Endothelial cell of umbilical vein (primary cell): Measurements from ENCODE around the gene SHC4. TPM values are rescaled to one million over a fixed set of nuclear protein-coding genes. Genes with fewer than 3 reads are reported as not detected.

Experiments used
- BruUV-seq: library from RNA; stranded (reverse); fragments of 400-500 nt; replicated peaks from 2 replicates; lab custom pipeline; 2021; lab: Mats Ljungman, UMichigan
- CTCF ChIA-PET: fragments of 300-600, 350-600 bp; sonication (Branson Sonifier 250); formaldehyde crosslinking; loops from one replicate; lab custom pipeline; 2021; ENCODE audit warnings: antibody characterized with exemption, inconsistent platforms; lab: Charles Lee
- POLR2A ChIA-PET: fragments of 300-600, 350-600 bp; sonication (Branson Sonifier 250); formaldehyde crosslinking; loops from one replicate; lab custom pipeline; 2021; ENCODE audit warnings: antibody characterized with exemption, inconsistent platforms; lab: Charles Lee
- DNase-seq: peaks from one replicate; pipeline ENCODE4 v3.0.0-alpha.2; 2011; ENCODE audit warnings: low read depth, low spot score
- FAIRE-seq: peaks from 2 replicates; lab custom pipeline; 2011; peaks lifted over from hg19 to GRCh38; lab: Jason Lieb, UNC
- H2AFZ ChIP-seq: 2 replicates; pipeline ENCODE4 v1.6.0; 2012; ENCODE audit warnings: low read depth, low read length, control low read depth, inconsistent platforms
- H3K27ac ChIP-seq: 2 replicates; pipeline ENCODE4 v1.5.1; 2011; ENCODE audit warnings: low read depth, mild to moderate bottlenecking, control low read depth, low read length, moderate library complexity; ENCODE audit not compliant: insufficient read depth
- H3K27me3 ChIP-seq, 2 experiments: 2 replicates each; pipeline versions ENCODE4 v1.6.0 to v1.6.1; 2011; ENCODE audit warnings: low read length in 2 of 2, mixed read lengths in 1 of 2; ENCODE audit not compliant: control insufficient read depth in 2 of 2, insufficient read depth in 2 of 2
- H3K36me3 ChIP-seq, 2 experiments: 2 replicates in 1 of 2; 3 replicates in 1 of 2; pipeline ENCODE4 v1.5.1; 2011; ENCODE audit warnings: low read length in 2 of 2, mild to moderate bottlenecking in 1 of 2, moderate library complexity in 1 of 2; ENCODE audit not compliant: control insufficient read depth in 2 of 2, insufficient read depth in 2 of 2; ENCODE audit errors: extremely low read depth in 1 of 2
- H3K4me1 ChIP-seq: 3 replicates; pipeline ENCODE4 v1.5.1; 2011; ENCODE audit warnings: mild to moderate bottlenecking, low read length; ENCODE audit not compliant: control insufficient read depth, insufficient read depth; ENCODE audit errors: extremely low read depth
- H3K4me2 ChIP-seq: 2 replicates; pipeline ENCODE4 v1.6.1; 2011; ENCODE audit warnings: low read length, control low read depth, mixed read lengths; ENCODE audit not compliant: insufficient read depth
- H3K4me3 ChIP-seq, 3 experiments: fragments of 200-600 bp in 1 of 3; sonication (generic), shearing (Covaris generic) in 1 of 3; replicated peaks in 1 of 3; 2 replicates each; pipeline ENCODE4 v1.5.1; 2011 to 2016; ENCODE audit warnings: control low read depth in 3 of 3, low read length in 3 of 3, mild to moderate bottlenecking in 2 of 3, inconsistent platforms in 1 of 3, low read depth in 1 of 3, moderate library complexity in 1 of 3; ENCODE audit not compliant: insufficient read depth in 1 of 3
- H3K79me2 ChIP-seq: 2 replicates; pipeline ENCODE4 v1.6.0; 2012; ENCODE audit warnings: low read length, inconsistent platforms; ENCODE audit not compliant: control insufficient read depth, insufficient read depth
- H3K9ac ChIP-seq: replicated peaks from 2 replicates; pipeline ENCODE3; 2011; ENCODE audit warnings: low read length, control low read depth; ENCODE audit not compliant: insufficient read depth; ENCODE audit errors: extremely low read depth
- H3K9me1 ChIP-seq: replicated peaks from 3 replicates; pipeline ENCODE4 v1.6.0; 2011; ENCODE audit warnings: mild to moderate bottlenecking, low read length; ENCODE audit not compliant: control insufficient read depth, insufficient read depth; ENCODE audit errors: extremely low read depth
- H3K9me3 ChIP-seq: replicated peaks from 2 replicates; pipeline ENCODE4 v1.5.1; 2012; ENCODE audit warnings: low read length, inconsistent platforms; ENCODE audit not compliant: control insufficient read depth, insufficient read depth
- H4K20me1 ChIP-seq: replicated peaks from 2 replicates; pipeline ENCODE3; 2011; ENCODE audit warnings: mild to moderate bottlenecking, low read length; ENCODE audit not compliant: control insufficient read depth, insufficient read depth; ENCODE audit errors: extremely low read depth
- CTCF ChIP-seq, 2 donors: IDR thresholded peaks; 1 replicate in 1 of 2; 2 replicates in 1 of 2; pipeline ENCODE4 v1.5.1; 2011; ENCODE audit warnings: low read length in 2 of 2, mild to moderate bottlenecking in 2 of 2, moderate library complexity in 2 of 2, control low read depth in 1 of 2, inconsistent platforms in 1 of 2, low read depth in 1 of 2; ENCODE audit not compliant: insufficient read depth in 1 of 2; ENCODE audit errors: extremely low read depth in 1 of 2
- EZH2 ChIP-seq: IDR thresholded peaks from 2 replicates; pipeline ENCODE4 v1.6.1; 2012; ENCODE audit warnings: borderline replicate concordance, low read depth, mild to moderate bottlenecking, moderate library complexity, low read length, inconsistent platforms; ENCODE audit not compliant: severe bottlenecking
- FOS ChIP-seq: IDR thresholded peaks from 2 replicates; pipeline ENCODE4 v1.6.1; 2011; ENCODE audit warnings: mild to moderate bottlenecking, low read length, moderate library complexity, borderline replicate concordance; ENCODE audit not compliant: insufficient read depth
- GATA2 ChIP-seq: IDR thresholded peaks from 2 replicates; pipeline ENCODE4 v1.7.0; 2011; ENCODE audit warnings: low read depth, mild to moderate bottlenecking, moderate library complexity, mixed read lengths, low read length; ENCODE audit not compliant: insufficient read length, insufficient read depth
- JUN ChIP-seq: IDR thresholded peaks from 2 replicates; pipeline ENCODE4 v1.6.1; 2011; ENCODE audit warnings: borderline replicate concordance, low read depth; ENCODE audit not compliant: insufficient read length, insufficient read depth
- MAX ChIP-seq: IDR thresholded peaks from 2 replicates; pipeline ENCODE4 v1.6.1; 2011; ENCODE audit not compliant: insufficient read depth, insufficient read length
- MYC ChIP-seq: IDR thresholded peaks from one replicate; pipeline ENCODE4 v1.6.1; 2011; ENCODE audit warnings: mild to moderate bottlenecking, low read depth, low read length
- POLR2A ChIP-seq: IDR thresholded peaks from 2 replicates; pipeline ENCODE4 v1.6.1; 2012; ENCODE audit warnings: low read depth, mild to moderate bottlenecking, control low read depth, low read length
- POLR2AphosphoS5 ChIP-seq: IDR thresholded peaks from 2 replicates; pipeline ENCODE4 v1.6.1; 2012; ENCODE audit warnings: low read depth, mild to moderate bottlenecking, control low read depth, low read length, moderate library complexity; ENCODE audit not compliant: insufficient read depth
- dilution Hi-C: fragments of 300-500 bp; cut with MboI; formaldehyde crosslinking; loops from one replicate; pipeline ENCODE4 v1.15.0; 2019; ENCODE audit warnings: low sequenced_read_pairs; ENCODE audit not compliant: extremely low pct_ligation_motif_present
- intact Hi-C: fragments of 100-400 bp; cut with micrococcal nuclease; formaldehyde crosslinking; loops from one replicate; pipeline ENCODE4 v1.10.0; 2022
- polyA plus RNA-seq, 4 experiments: library from polyadenylated mRNA; depleted of rRNA in 3 of 4; stranded (reverse) in 3 of 4; unstranded in 1 of 4; fragments of >200 nt; gene quantifications; 2 replicates each; pipeline versions ENCODE4 v1.2.1 to v1.2.3, GENCODE V29; 2011 to 2012; ENCODE audit warnings: missing spikeins in 1 of 4
- total RNA-seq: library from RNA; stranded (reverse); gene quantifications from 2 replicates; pipeline ENCODE4 v1.2.3, GENCODE V29; 2021

Gene SHC4
- total and polyA plus RNA-seq, 2 donors (not counting 3 experiments of a cell fraction or from before 2014, with no cell fraction given), result 0.20 TPM; not detected in 1

GRCh38 chr15:48850648-48851047 is 113.1 kb downstream of the SHC4 start:
- no peaks in the 10 kb centered on the region for H3K36me3 ChIP-seq
- dilution Hi-C loops, result no loop called here
- no peak overlapping the region for H3K9ac ChIP-seq
- TF ChIP-seq POLR2A (no peak), MAX (no peak), POLR2AphosphoS5 (no peak), EZH2 (no peak), FOS (no peak), MYC (no peak), GATA2 (no peak), JUN (no peak), CTCF (IDR thresholded peaks at IDR 0.05; ENCODE audit: extremely low read depth in 1 of 2, insufficient read depth in 1 of 2, low read depth in 1 of 2, low read length in 2 of 2) (no peak)
- BruUV-seq, result no TSS peak
- H3K4me3 ChIP-seq, result no peak overlapping the region
- DNase-seq (no peak), FAIRE-seq (no peak)
- CTCF ChIA-PET, result interaction anchor here (1.0 kb wide), 1 partner anchor 36 kb away, joined by 3 read pairs; no protein-coding TSS in a partner anchor
- H3K4me1 ChIP-seq, result no peaks in the 10 kb centered on the region
- H3K27ac ChIP-seq, result no peak overlapping the region
- intact Hi-C loops, result no loop called here
- no peak overlapping the region for H2AFZ ChIP-seq
- no peaks in the 10 kb centered on the region for H3K79me2 ChIP-seq
- no peak overlapping the region for H3K4me2 ChIP-seq
- no peaks in the 10 kb centered on the region for H4K20me1 ChIP-seq
- no peaks in the 10 kb centered on the region for H3K27me3 ChIP-seq
- no peaks in the 10 kb centered on the region for H3K9me3 ChIP-seq
- POLR2A ChIA-PET, result no interaction called here
- H3K9me1 ChIP-seq, result no peaks in the 10 kb centered on the region
